HCT116 (cell line): ENCODE measurements around the gene MAB21L3.

Experiments used
- CTCF ChIP-seq, 3 experiments: fragments of 200-600 bp in 1 of 3; sonication (generic) in 1 of 3; IDR thresholded peaks in 2 of 3; conservative IDR thresholded peaks in 1 of 3; 2 replicates each; pipeline ENCODE4 v1.5.1; 2012 to 2017; ENCODE audit warnings: low read depth in 2 of 3, low read length in 2 of 3, antibody characterized with exemption in 1 of 3, borderline replicate concordance in 1 of 3, control low read depth in 1 of 3, mild to moderate bottlenecking in 1 of 3, mixed read lengths in 1 of 3, mixed run types in 1 of 3, moderate library complexity in 1 of 3; ENCODE audit not compliant: insufficient read depth in 1 of 3
- EZH2phosphoT487 ChIP-seq: fragments of 200-600 bp; IDR thresholded peaks from 2 replicates; pipeline ENCODE4 v1.6.1; 2018; ENCODE audit warnings: antibody characterized with exemption, borderline replicate concordance
- POLR2A ChIP-seq: IDR thresholded peaks from 2 replicates; pipeline ENCODE4 v1.7.0; 2011; ENCODE audit warnings: borderline replicate concordance; ENCODE audit not compliant: insufficient read depth, insufficient read length; ENCODE audit errors: extremely low read depth
- REST ChIP-seq: IDR thresholded peaks from 2 replicates; pipeline ENCODE4 v1.6.1; 2012; ENCODE audit warnings: low read depth

GRCh38 chr1:116164604-116165368 is 53.6 kb downstream of the MAB21L3 start:
- TF ChIP-seq REST (no peak), EZH2phosphoT487 (no peak), POLR2A (no peak), CTCF (IDR thresholded peaks at IDR 0.05 in 2 of 3, conservative IDR thresholded peaks at IDR 0.05 in 1 of 3; ENCODE audit: borderline replicate concordance in 1 of 3, insufficient read depth in 1 of 3, low read depth in 2 of 3, low read length in 2 of 3) (no peak)
